GM21526 (cell line): ENCODE data around the gene LRRC7.
A peak's percentile ranks its signal among the peaks of the same experiment; 100 is the strongest.
"Not testable (repeated sequence)": the region's sequence is repeated elsewhere in the genome, so short reads cannot be mapped to it uniquely, and the experiment has no call there.

Experiments used
- ATAC-seq: cut with Tn5 transposase; IDR thresholded peaks from one replicate; pipeline ENCODE4 v1.9.1; 2021; ENCODE audit warnings: moderate library complexity; ENCODE audit not compliant: unreplicated experiment, low FRiP score

LRRC7 gene

GRCh38 chr1:69688193-69688592, 120.5 kb downstream of the LRRC7 start:
- no peak for ATAC-seq

- ATAC-seq, result no peak
These were observed 123.5 kb downstream of the LRRC7 start for GRCh38 chr1:69691179-69691578.

GRCh38 chr1:69693921-69694675, 126.4 kb downstream of the LRRC7 start:
- ATAC-seq, result no peak

- ATAC-seq, result no peak
These were observed 129.6 kb downstream of the LRRC7 start for GRCh38 chr1:69697340-69697739.

- no peak for ATAC-seq
These were observed 133.0 kb downstream of the LRRC7 start for GRCh38 chr1:69700770-69701169.

- no peak for ATAC-seq
These were observed 134.4 kb downstream of the LRRC7 start for GRCh38 chr1:69702085-69702484.

- no peak for ATAC-seq
These were observed 138.8 kb downstream of the LRRC7 start for GRCh38 chr1:69706473-69706872.

GRCh38 chr1:69707103-69707502, 139.4 kb downstream of the LRRC7 start:
- ATAC-seq, result no peak

GRCh38 chr1:69710484-69711189, 142.9 kb downstream of the LRRC7 start:
- ATAC-seq, result no peak

GRCh38 chr1:69711190-69711930, 143.6 kb downstream of the LRRC7 start:
- no peak for ATAC-seq

- not testable (repeated sequence) for ATAC-seq
These were observed 150.1 kb downstream of the LRRC7 start for GRCh38 chr1:69717834-69718233.

- ATAC-seq, result no peak
These were observed 160.5 kb downstream of the LRRC7 start for GRCh38 chr1:69728206-69728605.

GRCh38 chr1:69733061-69733460, 165.3 kb downstream of the LRRC7 start:
- no peak for ATAC-seq

- peak; percentile 81 for ATAC-seq
These were observed 169.9 kb downstream of the LRRC7 start for GRCh38 chr1:69737527-69738185.

GRCh38 chr1:69738458-69739250, 170.9 kb downstream of the LRRC7 start:
- no peak for ATAC-seq

- ATAC-seq, result no peak
These were observed 171.5 kb downstream of the LRRC7 start for GRCh38 chr1:69739251-69739605.

GRCh38 chr1:69743146-69743545, 175.4 kb downstream of the LRRC7 start:
- ATAC-seq, result no peak

GRCh38 chr1:69744381-69744780, 176.7 kb downstream of the LRRC7 start:
- ATAC-seq, result no peak

GRCh38 chr1:69747207-69747606, 179.5 kb downstream of the LRRC7 start:
- ATAC-seq, result no peak

- no peak for ATAC-seq
These were observed 182.9 kb downstream of the LRRC7 start for GRCh38 chr1:69750638-69751037.
